T follicular helper cell (primary cell): ENCODE data around the gene OSTC.

ENCODE experiments used
- DNase-seq: peaks from one replicate; pipeline ENCODE4 v3.0.0-alpha.2; 2020; ENCODE audit warnings: low read depth
- total RNA-seq, 2 experiments: gene quantifications; one replicate each; lab custom pipeline; 2026; lab: John Stamatoyannopoulos, UW

Gene OSTC
- total RNA-seq, result 48.2 to 104 reads per million in 2 experiments

DNA sequence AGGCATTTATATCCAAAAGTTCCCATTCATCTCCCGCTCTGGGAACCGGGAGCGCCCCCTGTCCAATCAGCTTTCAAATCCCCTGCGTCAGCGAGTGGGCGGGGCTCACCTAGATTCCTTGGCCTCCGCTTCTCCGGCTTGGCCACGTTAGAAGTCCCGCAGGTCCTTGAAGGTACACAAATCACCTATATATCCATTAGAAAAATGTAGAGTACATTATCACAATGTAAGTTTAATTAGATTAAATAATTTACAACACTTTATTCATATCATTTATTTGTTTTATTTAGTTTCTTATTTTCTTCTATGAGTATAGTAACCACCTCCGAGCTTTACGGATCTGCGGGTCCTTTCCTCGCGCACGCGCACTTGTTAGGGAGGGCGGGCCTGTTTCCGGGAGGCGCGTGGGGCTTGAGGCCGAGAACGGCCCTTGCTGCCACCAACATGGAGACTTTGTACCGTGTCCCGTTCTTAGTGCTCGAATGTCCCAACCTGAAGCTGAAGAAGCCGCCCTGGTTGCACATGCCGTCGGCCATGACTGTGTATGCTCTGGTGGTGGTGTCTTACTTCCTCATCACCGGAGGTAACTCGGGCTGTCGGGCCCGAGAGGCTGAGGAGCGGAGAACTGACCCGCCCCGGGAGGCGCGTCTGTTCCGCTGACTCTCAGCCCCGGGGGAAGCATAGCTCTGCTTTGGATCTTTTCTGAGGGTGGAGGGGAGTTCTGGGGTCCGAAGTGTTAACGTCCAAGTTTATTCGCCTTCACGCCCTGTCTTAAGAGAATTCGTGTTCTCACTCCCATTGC is at the start of gene OSTC:
Gene OSTC (plus strand): TSS at position 388 of the 802 bp plus-strand sequence. CDS start 57 bp downstream, at position 445.
- peak; percentile 87 for DNase-seq

DNA sequence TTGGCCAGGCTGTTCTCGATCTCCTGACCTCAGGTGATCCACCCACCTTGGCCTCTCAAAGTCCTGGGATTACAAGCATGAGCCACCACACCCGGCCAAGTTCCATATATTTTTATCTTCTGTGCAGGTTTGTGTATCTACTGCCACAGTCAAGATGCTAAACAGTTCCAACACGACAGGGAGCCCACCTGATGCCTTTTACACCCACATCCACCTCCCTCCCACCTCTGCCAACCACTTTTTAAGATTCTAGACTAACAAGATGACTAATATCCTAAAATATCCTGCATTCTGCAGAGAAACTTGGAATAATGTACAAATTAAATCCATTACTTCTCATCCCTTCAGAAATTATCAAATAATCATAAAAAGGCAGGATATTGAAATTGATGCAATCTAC is 49.3 kb upstream of the OSTC start:
- DNase-seq, result no peak

DNA sequence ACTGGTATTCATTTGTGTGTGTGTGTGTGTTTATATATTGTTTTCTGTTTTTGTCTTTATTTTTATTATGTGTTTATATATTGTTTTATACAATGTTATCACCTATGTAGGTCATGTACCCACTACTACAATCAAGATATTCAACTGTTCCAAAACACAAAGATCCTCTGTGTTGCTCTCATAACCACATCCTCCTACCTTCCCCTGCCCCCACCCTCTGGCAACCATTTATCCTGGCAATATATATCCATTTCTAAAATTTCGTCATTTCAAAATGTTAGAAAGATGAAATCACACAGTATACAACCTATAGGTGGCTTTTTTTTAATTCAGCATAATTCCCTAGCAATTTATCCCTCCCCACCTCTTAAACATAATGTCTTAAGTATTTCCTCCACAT is 48.9 kb upstream of the OSTC start:
- DNase-seq, result no peak

DNA sequence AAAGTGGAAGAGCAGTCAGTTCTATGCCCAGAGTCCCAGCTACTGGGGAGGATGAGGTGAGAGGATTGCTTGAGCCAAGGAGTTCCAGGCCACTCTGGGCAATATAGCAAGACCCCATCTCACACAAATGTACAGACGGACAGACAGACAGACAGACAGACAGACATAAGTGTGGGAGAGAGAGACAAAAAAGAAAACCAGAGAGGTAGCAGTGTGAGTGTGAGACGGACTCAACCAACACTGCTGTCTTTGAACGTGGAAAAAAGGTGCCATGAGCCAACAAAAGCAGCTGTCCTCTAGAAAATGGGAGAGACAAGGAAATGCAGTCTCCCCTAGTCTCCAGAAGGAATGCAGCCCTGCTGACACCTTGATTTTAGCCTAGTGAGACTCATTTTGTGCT is 48.2 kb upstream of the OSTC start:
- no peak for DNase-seq

DNA sequence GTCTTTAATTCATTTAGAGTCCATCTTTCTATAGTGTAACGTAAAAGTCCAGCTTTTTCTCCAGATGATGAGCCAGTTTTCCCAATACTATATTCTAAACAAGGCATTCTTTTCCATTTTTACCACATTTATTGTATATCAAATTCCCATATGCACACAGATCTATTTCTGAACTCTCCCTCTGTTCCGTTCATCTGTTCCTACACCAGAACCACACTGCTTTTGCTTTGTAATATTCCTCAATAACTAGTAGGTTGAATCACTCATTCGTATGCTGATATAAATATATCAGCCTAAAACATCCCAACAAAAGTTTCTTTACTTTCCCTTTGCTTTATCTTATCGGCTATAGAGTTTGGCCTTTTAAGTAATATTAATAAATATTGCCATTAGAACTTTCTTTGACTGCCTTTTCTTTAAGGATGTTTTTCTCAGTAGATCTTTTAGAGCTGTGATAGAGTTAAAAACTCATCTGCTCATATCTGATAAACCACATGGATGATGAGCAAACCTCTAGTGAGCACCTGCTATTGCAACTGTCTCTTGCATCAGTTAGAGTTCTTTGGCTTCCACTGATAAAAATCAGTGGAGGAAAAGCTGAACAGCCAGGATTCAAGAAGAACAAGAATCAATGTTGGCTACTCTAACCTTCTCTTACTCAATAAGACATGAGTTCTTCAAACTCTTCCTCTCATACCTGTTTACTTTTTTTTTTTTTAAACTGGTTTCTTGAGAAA is 43.2 kb upstream of the OSTC start:
- DNase-seq, result no peak

DNA sequence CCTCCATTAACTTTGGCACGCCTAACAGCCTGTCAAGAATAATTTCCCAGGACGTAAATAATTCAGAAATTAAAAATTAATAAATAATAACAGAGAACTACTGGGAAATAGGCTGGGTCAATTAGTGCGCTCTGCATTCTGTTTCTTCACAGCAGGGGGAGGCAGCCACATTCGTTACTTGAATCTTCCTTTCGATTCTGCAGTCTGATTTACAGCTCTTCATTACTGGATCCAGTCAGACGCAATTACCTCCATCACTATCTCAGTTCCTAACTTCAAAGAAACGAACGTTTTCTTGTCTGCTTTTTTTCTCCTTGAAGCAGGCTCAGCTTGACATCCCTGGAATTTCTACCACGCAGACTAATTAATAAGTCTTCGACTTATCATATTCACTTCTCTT is 39.0 kb upstream of the OSTC start:
- DNase-seq, result no peak

DNA sequence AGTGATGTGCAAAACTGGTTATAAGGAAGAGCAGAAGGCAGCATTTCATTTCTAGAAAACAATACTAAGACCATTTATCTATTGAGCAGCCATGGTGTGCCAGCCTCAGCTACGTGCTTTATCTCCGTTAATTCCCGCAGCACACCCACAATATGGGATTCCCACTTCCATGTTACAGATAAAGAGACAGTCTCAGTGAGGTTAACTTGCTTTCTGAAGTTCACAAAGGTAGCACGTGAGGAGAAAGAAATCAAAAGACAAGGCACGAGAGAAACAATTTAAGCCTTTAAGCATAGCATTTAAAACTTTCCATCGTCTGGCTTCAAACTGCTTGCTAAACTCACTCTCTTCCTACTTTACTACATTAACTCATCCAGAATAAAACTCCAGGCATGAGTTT is 38.0 kb upstream of the OSTC start:
- no peak for DNase-seq

DNA sequence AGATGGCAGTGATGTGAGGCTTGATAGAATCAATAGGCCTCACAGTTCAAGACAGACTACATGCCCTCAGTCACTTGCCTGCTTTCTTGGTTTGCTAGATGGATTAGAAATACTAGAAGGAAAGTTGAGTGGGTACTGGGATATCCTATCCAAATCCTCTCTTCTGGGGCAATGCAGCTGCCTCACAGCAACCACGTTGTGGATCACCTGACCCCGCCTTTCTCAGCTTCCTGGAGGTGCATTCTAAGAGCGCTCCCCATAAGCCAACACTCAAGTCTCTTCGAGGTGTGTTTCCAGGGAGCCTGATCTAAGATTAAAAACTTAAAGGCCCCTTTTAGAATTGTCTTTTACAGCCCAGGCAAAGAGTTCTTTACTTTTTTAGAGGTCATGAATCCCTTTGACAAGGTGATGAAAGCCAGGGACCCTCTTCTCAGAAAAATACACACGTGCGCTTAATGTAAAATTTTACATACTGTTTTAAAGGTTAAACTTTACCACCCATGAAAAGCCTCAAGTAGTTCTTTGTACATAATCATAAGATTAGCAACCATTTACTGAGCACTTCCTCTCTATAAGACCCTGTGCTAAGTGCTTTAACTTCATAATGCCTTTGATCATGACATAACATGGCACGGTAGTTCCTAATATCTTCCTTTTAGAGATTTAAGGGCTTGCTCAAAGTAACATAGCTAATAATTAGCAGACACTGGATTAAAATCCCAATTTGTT is 30.9 kb upstream of the OSTC start:
- DNase-seq, result no peak

DNA sequence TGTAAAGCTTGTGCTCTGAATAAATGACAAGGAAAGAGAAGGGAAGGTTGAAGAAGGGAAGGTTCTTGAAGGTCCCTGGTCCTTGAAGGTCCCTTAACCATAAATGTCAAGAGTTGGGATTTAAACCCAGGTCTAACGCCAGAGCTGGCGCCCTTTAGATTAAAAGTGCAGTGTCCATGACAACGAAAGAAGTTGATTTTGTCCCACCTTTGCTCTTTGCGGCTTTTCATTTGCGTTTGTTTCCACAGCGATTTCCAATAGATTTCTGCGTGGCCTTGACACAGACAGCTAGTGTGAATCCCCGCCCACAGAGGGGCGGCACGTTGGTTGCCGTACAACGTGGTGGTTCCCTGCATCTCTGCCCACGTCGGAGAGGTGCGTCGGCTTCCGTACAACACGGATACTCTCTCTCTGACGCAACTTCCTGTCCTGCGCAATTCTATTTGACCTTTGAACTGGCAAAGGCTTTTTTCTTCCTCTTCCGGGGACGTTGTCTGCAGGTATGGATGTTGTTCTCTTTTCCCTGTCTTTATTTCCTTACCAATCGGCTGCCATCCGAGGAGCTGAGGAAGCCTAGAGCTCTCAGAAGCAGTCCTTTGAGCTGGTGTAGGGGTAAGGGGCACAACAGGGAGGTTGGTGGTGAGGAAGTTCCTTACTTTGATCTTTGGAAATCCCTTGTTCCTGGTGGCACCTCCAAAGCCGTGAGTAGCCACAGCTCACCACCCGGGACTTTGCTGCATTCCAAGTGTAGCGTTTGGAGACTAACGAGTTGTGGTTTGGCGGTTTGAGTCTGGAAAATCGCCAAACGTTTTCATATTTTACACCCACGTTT is 30.1 kb upstream of the OSTC start, which contains the start of gene RPL34:
Gene RPL34 (plus strand): TSS at position 476 of the 832 bp plus-strand sequence. CDS start 1,384 bp downstream, outside the sequence.
- peak; percentile 96 for DNase-seq

DNA sequence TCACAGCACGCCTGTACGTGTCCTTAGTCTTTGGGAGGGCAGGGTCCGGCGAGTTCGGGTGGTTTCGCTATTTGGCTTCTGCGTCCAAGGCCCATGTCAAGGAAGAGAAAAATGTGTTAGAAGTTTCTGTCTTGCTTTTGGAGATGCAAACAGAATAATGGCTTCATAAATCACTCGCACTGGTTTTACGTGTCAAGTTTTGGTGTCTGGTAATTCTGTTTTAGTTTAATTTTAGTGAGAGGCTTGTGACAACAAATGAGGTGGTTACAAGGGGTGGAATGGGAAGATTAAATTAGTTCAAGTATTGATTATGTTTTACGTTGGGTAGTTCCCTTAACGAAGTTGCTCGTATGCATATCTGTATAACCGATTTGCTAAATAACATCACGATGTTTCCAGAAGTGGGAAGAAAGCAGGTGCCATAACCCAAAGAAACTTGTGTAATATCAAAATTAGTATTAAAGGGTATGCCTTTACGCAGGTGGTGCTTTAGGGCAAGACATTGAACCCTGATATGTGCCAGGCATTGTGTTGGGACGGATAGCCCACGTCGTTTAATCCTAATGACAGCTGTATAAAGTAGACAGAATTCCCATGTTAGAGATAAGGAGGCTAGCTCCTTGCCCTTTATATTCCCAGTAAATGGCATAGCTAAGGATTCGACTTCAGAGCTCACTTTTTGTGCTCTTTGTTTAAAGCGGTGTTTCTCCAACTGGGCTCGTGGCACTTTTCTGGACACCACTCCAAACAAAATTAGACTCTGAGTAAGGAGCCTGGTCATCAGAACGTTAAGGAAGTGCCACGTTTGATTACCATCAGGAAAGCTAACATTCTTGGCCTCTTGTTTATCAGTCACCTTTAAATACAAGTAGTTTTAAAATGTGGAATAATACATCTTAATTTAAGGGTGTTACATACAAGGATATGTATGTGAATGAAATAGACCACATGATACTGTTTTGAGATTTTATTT is 29.2 kb upstream of the OSTC start:
- no peak for DNase-seq

DNA sequence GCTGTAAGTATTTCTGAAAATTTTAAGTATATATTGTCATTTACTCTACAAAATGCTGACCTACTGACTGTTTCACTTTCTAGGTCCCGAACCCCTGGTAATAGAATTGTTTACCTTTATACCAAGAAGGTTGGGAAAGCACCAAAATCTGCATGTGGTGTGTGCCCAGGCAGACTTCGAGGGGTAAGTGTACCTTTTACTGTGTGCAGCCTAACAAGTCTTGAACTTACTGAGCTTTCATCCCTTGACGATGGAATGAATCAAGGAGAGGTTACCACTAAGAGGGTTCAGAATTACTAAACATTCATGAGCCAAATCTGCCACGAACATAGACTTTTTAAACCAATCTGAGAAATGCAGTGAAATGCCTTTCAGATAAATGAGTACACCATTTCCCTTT is 28.4 kb upstream of the OSTC start:
- DNase-seq, result no peak

DNA sequence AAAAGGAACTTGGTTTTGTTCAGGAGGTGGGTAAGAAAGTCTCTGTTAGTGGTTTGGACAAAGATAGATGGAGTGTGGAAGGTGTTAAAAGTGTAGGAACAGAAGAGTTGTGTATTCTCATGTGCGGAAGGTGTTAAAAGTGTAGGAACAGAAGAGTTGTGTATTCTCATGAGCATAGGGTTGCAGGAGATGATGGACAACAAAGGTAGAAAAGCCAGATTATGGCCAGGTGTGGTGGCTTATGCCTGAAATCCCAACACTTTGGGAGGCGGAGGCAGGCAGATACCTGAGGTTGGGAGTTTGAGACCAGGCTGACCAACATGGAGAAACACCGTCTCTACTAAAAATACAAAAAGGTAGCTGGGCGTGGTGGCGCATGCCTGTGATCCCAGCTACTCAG is 27.6 kb upstream of the OSTC start:
- DNase-seq, result no peak

DNA sequence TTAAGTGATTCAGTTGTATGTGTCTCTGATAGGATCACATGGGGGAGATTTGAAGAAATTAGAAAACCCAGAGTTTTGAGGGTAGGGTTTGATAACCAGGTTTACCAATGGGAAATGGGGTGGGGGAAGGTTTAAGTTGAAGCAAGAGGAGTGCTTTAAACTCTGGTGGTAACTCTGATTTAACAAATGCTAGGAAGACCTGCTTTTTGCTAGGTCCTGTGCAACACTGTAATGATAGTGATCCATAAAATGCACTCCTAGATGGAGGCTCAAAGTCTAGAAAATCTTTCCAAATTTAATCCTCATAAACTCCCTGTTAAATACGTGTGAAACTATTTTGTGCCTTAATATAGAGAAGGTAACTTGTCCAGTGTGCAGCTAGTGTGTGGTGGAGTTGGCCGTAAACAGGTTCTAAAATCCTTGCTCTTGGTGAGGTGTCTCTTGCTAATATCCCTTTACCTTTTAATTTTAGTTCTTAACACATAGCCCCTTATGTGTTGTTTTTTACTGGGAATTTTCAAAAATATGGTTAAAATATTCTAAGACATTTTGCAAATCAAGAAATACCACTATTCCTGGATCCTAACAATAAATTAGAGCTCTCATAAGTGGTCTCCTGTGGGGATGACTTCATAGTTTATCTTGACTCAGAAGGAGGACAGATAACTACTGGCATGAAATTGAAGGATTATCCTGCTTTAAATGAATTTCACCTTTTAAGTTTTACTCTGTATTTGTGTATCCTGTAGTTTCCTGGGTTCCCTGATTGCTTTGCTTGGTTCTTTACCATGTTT is 25.9 kb upstream of the OSTC start:
- no peak for DNase-seq

DNA sequence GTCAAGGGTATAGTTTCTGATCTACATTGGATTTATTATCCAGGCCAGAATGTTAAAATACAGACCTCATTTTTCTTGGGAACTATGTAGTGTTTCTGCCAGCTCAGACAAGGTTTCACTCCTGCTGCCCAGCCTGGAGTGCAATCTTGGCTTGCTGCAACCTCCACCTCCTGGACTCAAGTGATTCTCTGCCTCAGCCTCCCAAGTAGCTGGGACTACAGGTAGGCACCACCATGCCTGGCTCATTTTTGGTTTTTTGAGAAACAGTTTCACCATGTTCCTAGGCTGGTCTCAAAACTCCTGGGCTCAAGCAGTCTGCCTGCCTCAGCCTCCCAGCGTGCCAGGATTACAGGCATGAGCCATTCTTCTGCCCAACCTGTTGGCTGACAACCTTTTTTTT is 24.3 kb upstream of the OSTC start:
- DNase-seq, result no peak

DNA sequence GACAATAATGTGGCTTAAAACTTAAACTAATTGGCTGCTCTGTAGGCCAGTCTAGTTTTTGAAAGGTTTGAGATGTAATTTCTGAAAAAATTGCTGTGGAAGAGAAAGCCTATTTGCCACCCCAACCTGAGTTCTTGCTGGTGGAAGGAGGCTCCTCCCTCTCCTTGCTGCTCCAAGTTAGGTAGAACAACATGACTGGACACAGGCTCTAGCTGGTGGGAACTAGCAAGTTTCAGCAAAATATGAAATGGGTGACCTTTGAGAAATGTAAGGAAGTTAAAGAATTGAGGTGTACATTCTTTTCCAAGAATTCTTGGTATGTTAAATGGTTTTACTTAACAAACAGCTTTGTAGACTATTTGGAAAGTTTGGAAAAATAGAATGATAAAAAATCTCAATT is 22.0 kb upstream of the OSTC start:
- no peak for DNase-seq

DNA sequence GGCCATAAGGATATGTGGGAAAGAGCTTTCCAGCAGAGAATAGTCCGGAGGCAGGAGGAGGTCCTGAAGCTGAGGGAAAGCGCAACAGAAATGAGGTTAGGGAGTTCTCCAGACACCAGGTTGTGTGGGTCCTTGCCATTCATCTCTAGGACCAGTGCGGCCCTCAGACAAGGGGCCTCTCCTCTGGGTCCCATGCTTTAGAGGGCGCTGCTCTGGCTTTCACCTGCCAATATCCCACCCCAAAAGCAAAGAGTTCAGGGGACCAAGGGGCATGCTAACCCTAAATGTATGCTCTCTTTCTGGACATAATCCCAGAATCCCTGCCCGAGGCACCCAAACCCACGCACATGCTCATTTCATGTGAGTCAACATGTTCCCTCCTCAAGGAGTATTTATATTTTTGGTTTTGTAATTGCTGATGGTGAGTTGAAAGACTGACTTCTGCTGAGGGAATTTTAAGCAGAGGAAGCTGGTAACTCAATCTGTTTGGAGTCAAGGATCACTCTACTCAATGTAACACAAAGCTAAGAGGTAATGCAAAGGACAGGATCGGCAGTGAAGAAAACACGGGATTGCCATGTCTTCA is 15.2 kb upstream of the OSTC start:
- DNase-seq, result no peak

DNA sequence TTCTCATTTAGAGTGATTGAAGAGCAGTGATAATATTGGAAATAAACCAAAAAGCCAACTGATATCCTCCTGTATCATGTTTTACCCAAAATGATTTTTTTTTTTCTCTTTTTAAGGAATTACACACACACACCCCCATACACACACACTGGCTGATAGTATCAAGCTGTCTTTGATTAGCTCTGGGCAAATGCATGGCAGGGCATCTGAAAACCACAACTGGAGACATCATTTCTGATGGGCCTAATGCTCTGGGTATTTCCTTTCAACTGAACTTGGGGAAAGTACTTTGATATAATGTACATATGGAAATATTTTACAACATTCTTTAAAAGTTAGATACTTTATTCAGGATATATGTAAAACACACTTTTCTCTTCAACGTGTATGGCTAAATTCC is 14.2 kb upstream of the OSTC start:
- DNase-seq, result no peak

DNA sequence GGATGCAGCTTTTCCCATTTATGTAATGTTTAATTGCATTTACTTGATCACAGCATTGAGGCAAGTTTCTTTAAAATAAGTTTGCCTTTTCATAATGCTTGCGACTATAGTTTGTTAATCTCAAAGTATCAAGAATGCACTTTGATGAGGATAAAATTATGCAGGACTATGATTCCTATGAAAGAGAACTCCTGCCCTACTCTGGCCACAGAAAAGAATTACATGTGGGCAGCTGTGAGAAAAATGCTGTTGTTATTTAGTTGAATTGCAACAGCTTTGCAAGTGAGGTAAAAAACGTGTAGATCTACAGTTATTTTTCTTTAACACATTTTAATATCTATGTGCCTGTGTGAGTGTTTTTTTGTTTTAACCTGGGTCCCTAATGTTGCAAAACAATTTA is 12.5 kb upstream of the OSTC start:
- no peak for DNase-seq

DNA sequence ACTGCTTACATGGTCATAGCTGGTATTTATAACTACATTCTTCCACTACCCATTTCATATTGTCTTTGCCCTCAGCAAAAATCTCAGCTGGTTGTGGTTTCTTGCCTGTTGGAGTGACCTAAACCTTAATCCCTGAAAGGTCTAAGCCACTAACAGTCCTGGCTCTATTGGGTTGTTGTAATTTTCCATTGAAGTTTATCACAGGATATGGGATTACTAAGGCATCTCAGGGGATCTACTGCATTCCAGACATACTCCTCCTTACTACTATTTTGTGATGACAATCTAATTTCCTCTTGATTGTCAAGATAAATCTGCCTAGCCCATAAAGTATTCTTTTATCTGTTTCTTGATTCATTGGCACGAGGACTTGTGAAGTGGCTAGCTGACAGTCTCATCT is 6.2 kb upstream of the OSTC start:
- no peak for DNase-seq
